ENCODE measurements around the gene ABLIM2. TPM values are rescaled to one million over a fixed set of nuclear protein-coding genes. Genes with fewer than 3 reads are reported as not detected.

ABLIM2 gene
- total RNA-seq, 2 donors from 2014 or later = 6.0 to 20.8 TPM

GRCh38 chr4:8022767-8023695, 135.6 kb downstream of the ABLIM2 start:
- TF ChIP-seq POLR2A (IDR thresholded peaks at IDR 0.05) (no peak), CTCF (IDR thresholded peaks at IDR 0.05) (no peak)

GRCh38 chr4:8021796-8022195, 136.8 kb downstream of the ABLIM2 start:
- Histone ChIP-seq H3K4me3 (no peak overlapping the region), H3K9me3 (no peaks in the 10 kb centered on the region), H3K36me3 (replicated peaks in 1 of 2; ENCODE audit: insufficient read depth in 1 of 2, low read depth in 2 of 2) (no peaks in the 10 kb centered on the region), H3K27ac (no peak overlapping the region), H3K27me3 (no peaks in the 10 kb centered on the region), H3K4me1 (no peaks in the 10 kb centered on the region)
- intact Hi-C loops (cut with DNase I) = no loop called here
- no peak for ATAC-seq
- TF ChIP-seq CTCF (IDR thresholded peaks at IDR 0.05) (no peak), POLR2A (IDR thresholded peaks at IDR 0.05) (no peak)
- 78 to 79% methylated on average over 3 to 9 of the region's 13 CpGs for WGBS, 2 donors
- no peak for DNase-seq

More at GRCh38 chr4:8022767-8023695, 135.6 kb downstream of the ABLIM2 start:
- no peaks in the 10 kb centered on the region for H3K27me3 ChIP-seq
- no peak for ATAC-seq
- DNase-seq = no peak
- H3K27ac ChIP-seq = no peak overlapping the region
- WGBS, 2 donors = 84 to 91% methylated on average over 29 of the region's 29 CpGs
- no peaks in the 10 kb centered on the region for H3K9me3 ChIP-seq
- H3K36me3 ChIP-seq (replicated peaks in 1 of 2; ENCODE audit: insufficient read depth in 1 of 2, low read depth in 2 of 2) = no peaks in the 10 kb centered on the region
- no peak overlapping the region for H3K4me3 ChIP-seq
- intact Hi-C loops (cut with DNase I) = no loop called here
- H3K4me1 ChIP-seq = no peaks in the 10 kb centered on the region

- Histone ChIP-seq H3K4me1 (no peaks in the 10 kb centered on the region), H3K27ac (no peak overlapping the region), H3K27me3 (no peaks in the 10 kb centered on the region), H3K9me3 (no peaks in the 10 kb centered on the region), H3K36me3 (replicated peaks in 1 of 2; ENCODE audit: insufficient read depth in 1 of 2, low read depth in 2 of 2) (no peaks in the 10 kb centered on the region), H3K4me3 (no peak overlapping the region)
- no peak for DNase-seq
- no peak for TF ChIP-seq CTCF (IDR thresholded peaks at IDR 0.05)
- no peak for TF ChIP-seq POLR2A (IDR thresholded peaks at IDR 0.05)
- intact Hi-C loops (cut with DNase I) = no loop called here
- ATAC-seq = no peak
- WGBS, 2 donors = 83 to 90% methylated on average over 20 to 23 of the region's 24 CpGs
These were observed 138.9 kb downstream of the ABLIM2 start for GRCh38 chr4:8019396-8020365.

GRCh38 chr4:8016527-8016926, 142.1 kb downstream of the ABLIM2 start:
- 67 to 82% methylated on average over 12 of the region's 12 CpGs for WGBS, 2 donors
- H3K27me3 ChIP-seq = no peaks in the 10 kb centered on the region
- intact Hi-C loops (cut with DNase I) = no loop called here
- no peaks in the 10 kb centered on the region for H3K9me3 ChIP-seq
- no peak for DNase-seq
- no peak overlapping the region for H3K4me3 ChIP-seq
- no peak for TF ChIP-seq CTCF (IDR thresholded peaks at IDR 0.05)
- no peak for TF ChIP-seq POLR2A (IDR thresholded peaks at IDR 0.05)
- H3K27ac ChIP-seq = no peak overlapping the region
- H3K4me1 ChIP-seq = no peaks in the 10 kb centered on the region
- H3K36me3 ChIP-seq (replicated peaks in 1 of 2; ENCODE audit: insufficient read depth in 1 of 2, low read depth in 2 of 2) = no peaks in the 10 kb centered on the region
- ATAC-seq = no peak

All from body of pancreas (tissue), 4 donors.